SK-N-SH treated with all-trans-retinoic acid at 6 μM for 48 hours (cell line): ENCODE measurements around the gene RFX8.

Experiments used
- ATAC-seq: fragments of 200-7000 bp; cut with Tn5 transposase; 3 replicates; pipeline ENCODE4 v1.9.1; 2020; ENCODE audit warnings: mild to moderate bottlenecking, moderate library complexity
- ARNTL ChIP-seq: fragments of 450-650 bp; formaldehyde crosslinking; IDR thresholded peaks from 2 replicates; pipeline ENCODE4 v1.5.0; 2020; ENCODE audit warnings: low read depth, mild to moderate bottlenecking, moderate library complexity, borderline replicate concordance
- BACH2 ChIP-seq: fragments of 250-450 bp; sonication (Bioruptor Pico); IDR thresholded peaks from 2 replicates; pipeline ENCODE4 v1.9.0; 2021; ENCODE audit warnings: mild to moderate bottlenecking, borderline replicate concordance
- CSDC2 ChIP-seq: fragments of 250-450 bp; sonication (Bioruptor Pico); IDR thresholded peaks from 2 replicates; pipeline ENCODE4 v1.5.0; 2020; ENCODE audit warnings: mild to moderate bottlenecking, moderate library complexity
- GLIS3 ChIP-seq: fragments of 250-450 bp; sonication (Bioruptor Pico); IDR thresholded peaks from 2 replicates; pipeline ENCODE4 v1.5.0; 2020; ENCODE audit warnings: mild to moderate bottlenecking, moderate library complexity
- ISL1 ChIP-seq: fragments of 250-450 bp; sonication (Bioruptor Pico); IDR thresholded peaks from 2 replicates; pipeline ENCODE4 v2.1.2; 2022; ENCODE audit warnings: mild to moderate bottlenecking, moderate library complexity
- OSR1 ChIP-seq: fragments of 250-450 bp; sonication (Bioruptor Pico); IDR thresholded peaks from 2 replicates; pipeline ENCODE4 v1.8.0; 2022; ENCODE audit warnings: moderate library complexity, mild to moderate bottlenecking, inconsistent platforms
- PPARA ChIP-seq: fragments of 250-450 bp; sonication (Bioruptor Pico); IDR thresholded peaks from 2 replicates; pipeline ENCODE4 v1.5.0; 2020; ENCODE audit warnings: mild to moderate bottlenecking, borderline replicate concordance
- RARB ChIP-seq: fragments of 250-450 bp; sonication (Bioruptor Pico); IDR thresholded peaks from 2 replicates; pipeline ENCODE4 v1.8.0; 2021; ENCODE audit warnings: mild to moderate bottlenecking, moderate library complexity
- SNAI2 ChIP-seq: fragments of 250-450 bp; sonication (Bioruptor Pico); IDR thresholded peaks from 2 replicates; pipeline ENCODE4 v1.5.0; 2020; ENCODE audit warnings: mild to moderate bottlenecking, moderate library complexity
- TCF4 ChIP-seq: fragments of 250-450 bp; sonication (Bioruptor Pico); IDR thresholded peaks from 2 replicates; pipeline ENCODE4 v1.8.0; 2021; ENCODE audit warnings: mild to moderate bottlenecking, moderate library complexity, borderline replicate concordance
- TOX ChIP-seq: fragments of 250-450 bp; sonication (Bioruptor Pico); IDR thresholded peaks from 2 replicates; pipeline ENCODE4 v1.8.0; 2021; ENCODE audit warnings: mild to moderate bottlenecking, moderate library complexity, borderline replicate concordance
- ZC3H10 ChIP-seq: fragments of 250-450 bp; sonication (Bioruptor Pico); IDR thresholded peaks from 2 replicates; pipeline ENCODE4 v1.5.1; 2021; ENCODE audit warnings: mild to moderate bottlenecking, moderate library complexity
- ZFP3 ChIP-seq: fragments of 250-450 bp; sonication (Bioruptor Pico); IDR thresholded peaks from 2 replicates; pipeline ENCODE4 v1.5.0; 2020; ENCODE audit warnings: mild to moderate bottlenecking, moderate library complexity
- ZFP30 ChIP-seq: fragments of 450-650 bp; formaldehyde crosslinking; IDR thresholded peaks from 2 replicates; pipeline ENCODE4 v1.5.0; 2022; ENCODE audit warnings: mild to moderate bottlenecking, moderate library complexity
- ZNF565 ChIP-seq: fragments of 450-650 bp; formaldehyde crosslinking; conservative IDR thresholded peaks from 2 replicates; pipeline ENCODE4 v1.5.0; 2020; ENCODE audit warnings: low read depth, mild to moderate bottlenecking, moderate library complexity
- ZNF70 ChIP-seq: fragments of 450-650 bp; formaldehyde crosslinking; IDR thresholded peaks from 2 replicates; pipeline ENCODE4 v1.5.0; 2020; ENCODE audit warnings: mild to moderate bottlenecking, moderate library complexity
- ZNF8 ChIP-seq: fragments of 450-650 bp; formaldehyde crosslinking; IDR thresholded peaks from 2 replicates; pipeline ENCODE4 v1.5.0; 2020; ENCODE audit warnings: mild to moderate bottlenecking, moderate library complexity
- TF ChIP-seq, protein P1 (sequence below): fragments of 250-450 bp; sonication (Bioruptor Pico); IDR thresholded peaks from 2 replicates; pipeline ENCODE4 v1.8.0; 2021; ENCODE audit warnings: low read depth, mild to moderate bottlenecking, moderate library complexity, borderline replicate concordance
- TF ChIP-seq, protein P2 (sequence below): fragments of 250-450 bp; sonication (Bioruptor Pico); IDR thresholded peaks from 2 replicates; pipeline ENCODE4 v1.5.1; 2021; ENCODE audit warnings: mild to moderate bottlenecking, moderate library complexity
- TF ChIP-seq, protein P3 (sequence below): fragments of 250-450 bp; sonication (Bioruptor Pico); IDR thresholded peaks from 2 replicates; pipeline ENCODE4 v1.5.0; 2020; ENCODE audit warnings: mild to moderate bottlenecking, moderate library complexity
- TF ChIP-seq, protein P4 (sequence below): fragments of 250-450 bp; sonication (Bioruptor Pico); IDR thresholded peaks from 2 replicates; pipeline ENCODE4 v1.5.1; 2020; ENCODE audit warnings: low read depth, mild to moderate bottlenecking, moderate library complexity

RFX8 gene

GRCh38 chr2:101474731-101475384, at the start of gene RFX8:
Gene RFX8 (minus strand): TSS chr2:101475112. CDS start chr2:101466848, 8,264 bp downstream.
- TF ChIP-seq OSR1 (CRISPR knock-in tag) = no peak
- TF ChIP-seq ZC3H10 = no peak
- TF ChIP-seq, protein P1, sequence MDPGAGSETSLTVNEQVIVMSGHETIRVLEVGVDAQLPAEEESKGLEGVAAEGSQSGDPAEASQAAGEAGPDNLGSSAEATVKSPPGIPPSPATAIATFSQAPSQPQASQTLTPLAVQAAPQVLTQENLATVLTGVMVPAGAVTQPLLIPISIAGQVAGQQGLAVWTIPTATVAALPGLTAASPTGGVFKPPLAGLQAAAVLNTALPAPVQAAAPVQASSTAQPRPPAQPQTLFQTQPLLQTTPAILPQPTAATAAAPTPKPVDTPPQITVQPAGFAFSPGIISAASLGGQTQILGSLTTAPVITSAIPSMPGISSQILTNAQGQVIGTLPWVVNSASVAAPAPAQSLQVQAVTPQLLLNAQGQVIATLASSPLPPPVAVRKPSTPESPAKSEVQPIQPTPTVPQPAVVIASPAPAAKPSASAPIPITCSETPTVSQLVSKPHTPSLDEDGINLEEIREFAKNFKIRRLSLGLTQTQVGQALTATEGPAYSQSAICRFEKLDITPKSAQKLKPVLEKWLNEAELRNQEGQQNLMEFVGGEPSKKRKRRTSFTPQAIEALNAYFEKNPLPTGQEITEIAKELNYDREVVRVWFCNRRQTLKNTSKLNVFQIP (CRISPR knock-in tag) = no peak
- TF ChIP-seq, protein P2, sequence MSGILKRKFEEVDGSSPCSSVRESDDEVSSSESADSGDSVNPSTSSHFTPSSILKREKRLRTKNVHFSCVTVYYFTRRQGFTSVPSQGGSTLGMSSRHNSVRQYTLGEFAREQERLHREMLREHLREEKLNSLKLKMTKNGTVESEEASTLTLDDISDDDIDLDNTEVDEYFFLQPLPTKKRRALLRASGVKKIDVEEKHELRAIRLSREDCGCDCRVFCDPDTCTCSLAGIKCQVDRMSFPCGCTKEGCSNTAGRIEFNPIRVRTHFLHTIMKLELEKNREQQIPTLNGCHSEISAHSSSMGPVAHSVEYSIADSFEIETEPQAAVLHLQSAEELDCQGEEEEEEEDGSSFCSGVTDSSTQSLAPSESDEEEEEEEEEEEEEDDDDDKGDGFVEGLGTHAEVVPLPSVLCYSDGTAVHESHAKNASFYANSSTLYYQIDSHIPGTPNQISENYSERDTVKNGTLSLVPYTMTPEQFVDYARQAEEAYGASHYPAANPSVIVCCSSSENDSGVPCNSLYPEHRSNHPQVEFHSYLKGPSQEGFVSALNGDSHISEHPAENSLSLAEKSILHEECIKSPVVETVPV = no peak
- TF ChIP-seq ZNF565 (CRISPR knock-in tag) = no peak
- TF ChIP-seq RARB (CRISPR knock-in tag) = no peak
- TF ChIP-seq TOX (CRISPR knock-in tag) = no peak
- TF ChIP-seq ZFP3 (CRISPR knock-in tag) = no peak
- TF ChIP-seq ARNTL (CRISPR knock-in tag) = no peak
- TF ChIP-seq, protein P3, sequence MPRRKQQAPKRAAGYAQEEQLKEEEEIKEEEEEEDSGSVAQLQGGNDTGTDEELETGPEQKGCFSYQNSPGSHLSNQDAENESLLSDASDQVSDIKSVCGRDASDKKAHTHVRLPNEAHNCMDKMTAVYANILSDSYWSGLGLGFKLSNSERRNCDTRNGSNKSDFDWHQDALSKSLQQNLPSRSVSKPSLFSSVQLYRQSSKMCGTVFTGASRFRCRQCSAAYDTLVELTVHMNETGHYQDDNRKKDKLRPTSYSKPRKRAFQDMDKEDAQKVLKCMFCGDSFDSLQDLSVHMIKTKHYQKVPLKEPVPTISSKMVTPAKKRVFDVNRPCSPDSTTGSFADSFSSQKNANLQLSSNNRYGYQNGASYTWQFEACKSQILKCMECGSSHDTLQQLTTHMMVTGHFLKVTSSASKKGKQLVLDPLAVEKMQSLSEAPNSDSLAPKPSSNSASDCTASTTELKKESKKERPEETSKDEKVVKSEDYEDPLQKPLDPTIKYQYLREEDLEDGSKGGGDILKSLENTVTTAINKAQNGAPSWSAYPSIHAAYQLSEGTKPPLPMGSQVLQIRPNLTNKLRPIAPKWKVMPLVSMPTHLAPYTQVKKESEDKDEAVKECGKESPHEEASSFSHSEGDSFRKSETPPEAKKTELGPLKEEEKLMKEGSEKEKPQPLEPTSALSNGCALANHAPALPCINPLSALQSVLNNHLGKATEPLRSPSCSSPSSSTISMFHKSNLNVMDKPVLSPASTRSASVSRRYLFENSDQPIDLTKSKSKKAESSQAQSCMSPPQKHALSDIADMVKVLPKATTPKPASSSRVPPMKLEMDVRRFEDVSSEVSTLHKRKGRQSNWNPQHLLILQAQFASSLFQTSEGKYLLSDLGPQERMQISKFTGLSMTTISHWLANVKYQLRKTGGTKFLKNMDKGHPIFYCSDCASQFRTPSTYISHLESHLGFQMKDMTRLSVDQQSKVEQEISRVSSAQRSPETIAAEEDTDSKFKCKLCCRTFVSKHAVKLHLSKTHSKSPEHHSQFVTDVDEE (CRISPR knock-in tag) = no peak
- TF ChIP-seq TCF4 (CRISPR knock-in tag) = no peak
- no peak for TF ChIP-seq ISL1
- TF ChIP-seq ZNF8 (CRISPR knock-in tag) = no peak
- TF ChIP-seq ZNF70 (CRISPR knock-in tag) = no peak
- TF ChIP-seq, all 23 proteins: peak for 0
- peak; percentile 26; the same call in 1 of the 3 replicates for ATAC-seq

GRCh38 chr2:101521487-101521886, 46.6 kb upstream of the RFX8 start:
- no peak for ATAC-seq
- no peak for TF ChIP-seq ZNF8 (CRISPR knock-in tag)
- TF ChIP-seq, protein P4, sequence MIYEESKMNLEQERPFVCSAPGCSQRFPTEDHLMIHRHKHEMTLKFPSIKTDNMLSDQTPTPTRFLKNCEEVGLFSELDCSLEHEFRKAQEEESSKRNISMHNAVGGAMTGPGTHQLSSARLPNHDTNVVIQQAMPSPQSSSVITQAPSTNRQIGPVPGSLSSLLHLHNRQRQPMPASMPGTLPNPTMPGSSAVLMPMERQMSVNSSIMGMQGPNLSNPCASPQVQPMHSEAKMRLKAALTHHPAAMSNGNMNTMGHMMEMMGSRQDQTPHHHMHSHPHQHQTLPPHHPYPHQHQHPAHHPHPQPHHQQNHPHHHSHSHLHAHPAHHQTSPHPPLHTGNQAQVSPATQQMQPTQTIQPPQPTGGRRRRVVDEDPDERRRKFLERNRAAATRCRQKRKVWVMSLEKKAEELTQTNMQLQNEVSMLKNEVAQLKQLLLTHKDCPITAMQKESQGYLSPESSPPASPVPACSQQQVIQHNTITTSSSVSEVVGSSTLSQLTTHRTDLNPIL (CRISPR knock-in tag) = no peak
- no peak for TF ChIP-seq OSR1 (CRISPR knock-in tag)
- no peak for TF ChIP-seq TCF4 (CRISPR knock-in tag)
- TF ChIP-seq, protein P3 (CRISPR knock-in tag) = no peak

DNA sequence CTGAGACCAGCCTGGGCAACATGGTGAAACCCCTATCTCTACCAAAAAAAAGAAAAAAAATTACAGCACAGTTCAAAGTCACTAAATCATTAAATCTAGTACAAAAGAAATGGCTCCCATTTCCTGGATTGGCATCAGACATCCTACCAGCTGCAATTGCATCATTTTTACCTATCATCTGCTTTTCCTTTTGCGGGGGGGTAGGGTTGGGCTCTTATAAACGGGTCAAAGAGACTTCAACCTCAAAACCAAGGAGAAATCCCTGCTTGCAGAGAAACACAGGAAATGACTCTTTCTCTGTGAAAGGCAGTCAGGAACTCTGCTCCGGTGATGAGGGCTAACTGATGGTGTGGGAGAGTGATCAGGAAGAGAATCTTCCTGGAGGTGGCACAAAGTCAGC, 45.3 kb upstream of the RFX8 start:
- no peak for ATAC-seq
- TF ChIP-seq GLIS3 (CRISPR knock-in tag) = no peak
- no peak for TF ChIP-seq OSR1 (CRISPR knock-in tag)
- no peak for TF ChIP-seq CSDC2 (CRISPR knock-in tag)
- TF ChIP-seq, protein P1 (CRISPR knock-in tag) = no peak
- TF ChIP-seq ISL1 = no peak
- no peak for TF ChIP-seq SNAI2
- no peak for TF ChIP-seq TCF4 (CRISPR knock-in tag)
- no peak for TF ChIP-seq ZFP30 (CRISPR knock-in tag)
- TF ChIP-seq ZC3H10 = no peak
- no peak for TF ChIP-seq PPARA (CRISPR knock-in tag)
- TF ChIP-seq, protein P4 (CRISPR knock-in tag) = no peak
- no peak for TF ChIP-seq ZNF70 (CRISPR knock-in tag)
- TF ChIP-seq BACH2 (CRISPR knock-in tag) = no peak
- TF ChIP-seq RARB (CRISPR knock-in tag) = no peak
- TF ChIP-seq ARNTL (CRISPR knock-in tag) = no peak
